Left kidney (tissue), 2 donors: ENCODE measurements around the gene FAXDC2. TPM values are rescaled to one million over a fixed set of nuclear protein-coding genes. Genes with fewer than 3 reads are reported as not detected.

Source experiments
- DNase-seq: peaks from one replicate; pipeline ENCODE4 v3.0.0-alpha.2; 2013
- polyA plus RNA-seq: library from polyadenylated mRNA; unstranded; fragments of 120-200 nt; gene quantifications from one replicate; pipeline ENCODE4 v1.2.1, GENCODE V29; 2013; ENCODE audit not compliant: insufficient read length

The FAXDC2 gene
- polyA plus RNA-seq, 1 donor: 42.6 TPM

GRCh38 chr5:154795235-154795596, 55.2 kb downstream of the FAXDC2 start:
- no peak for DNase-seq

GRCh38 chr5:154794525-154795234, 55.7 kb downstream of the FAXDC2 start:
- no peak for DNase-seq

GRCh38 chr5:154793599-154794524, 56.5 kb downstream of the FAXDC2 start:
- no peak for DNase-seq

DNA sequence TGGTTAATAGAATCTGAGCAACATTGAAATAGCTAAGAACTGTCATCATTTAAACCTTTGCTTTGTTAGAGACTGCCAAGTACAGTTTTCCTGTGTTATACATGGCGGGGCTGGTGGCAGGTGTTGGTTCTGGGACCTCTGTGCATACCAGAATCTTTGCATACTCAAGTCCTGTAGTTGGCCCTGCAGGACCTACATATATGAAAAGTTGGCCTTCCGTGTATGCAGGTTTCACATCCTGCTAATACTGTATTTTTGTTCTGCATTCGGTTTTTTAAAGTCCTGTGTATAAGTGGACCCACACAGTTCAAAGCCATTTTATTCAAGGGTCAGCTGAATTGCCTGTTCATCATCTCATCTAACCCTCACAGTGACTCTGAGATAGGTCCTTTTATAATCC, 58.9 kb downstream of the FAXDC2 start:
- DNase-seq: no peak

- no peak for DNase-seq
Measured at GRCh38 chr5:154788212-154788611, 62.2 kb downstream of the FAXDC2 start.

DNA sequence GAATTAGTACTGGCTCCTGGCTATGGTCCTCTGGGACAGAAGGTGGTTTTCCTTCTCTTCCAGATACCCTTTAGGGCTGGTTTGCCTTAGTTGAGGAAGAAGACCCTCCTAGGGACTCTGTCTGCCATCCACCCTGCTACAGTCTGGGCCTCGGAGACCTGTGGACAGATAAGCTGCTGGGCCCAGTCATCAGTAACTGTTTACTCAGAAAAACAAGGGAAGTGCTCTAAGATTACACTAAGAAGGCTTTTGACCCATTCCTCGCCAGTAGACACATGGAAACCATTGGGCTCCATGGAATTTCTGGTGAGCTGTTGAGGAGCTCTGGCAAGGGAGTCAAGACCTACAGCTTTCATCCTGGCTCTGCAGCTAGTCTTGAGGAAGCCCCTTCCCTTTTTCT, 64.0 kb downstream of the FAXDC2 start:
- DNase-seq: no peak

DNA sequence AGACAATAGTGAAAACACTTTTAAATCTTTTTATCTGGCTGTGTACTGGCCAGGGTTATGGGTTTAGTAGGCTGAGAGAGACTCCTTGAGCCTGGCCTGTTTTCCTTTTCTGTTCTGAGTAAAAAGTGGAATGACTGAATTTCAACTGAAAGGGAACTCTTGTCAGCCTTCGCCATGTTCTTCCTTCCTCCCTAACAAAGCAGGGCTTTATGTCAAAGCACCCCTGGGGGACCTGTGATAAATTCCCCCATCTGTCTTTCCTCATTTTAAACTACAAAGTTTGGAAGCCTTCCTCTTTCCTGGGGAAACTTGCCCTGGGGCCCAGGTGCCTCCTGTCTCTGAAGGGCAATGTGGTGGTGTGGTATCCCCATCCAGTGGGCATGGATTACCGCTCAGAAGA, 65.5 kb downstream of the FAXDC2 start:
- DNase-seq: no peak

DNA sequence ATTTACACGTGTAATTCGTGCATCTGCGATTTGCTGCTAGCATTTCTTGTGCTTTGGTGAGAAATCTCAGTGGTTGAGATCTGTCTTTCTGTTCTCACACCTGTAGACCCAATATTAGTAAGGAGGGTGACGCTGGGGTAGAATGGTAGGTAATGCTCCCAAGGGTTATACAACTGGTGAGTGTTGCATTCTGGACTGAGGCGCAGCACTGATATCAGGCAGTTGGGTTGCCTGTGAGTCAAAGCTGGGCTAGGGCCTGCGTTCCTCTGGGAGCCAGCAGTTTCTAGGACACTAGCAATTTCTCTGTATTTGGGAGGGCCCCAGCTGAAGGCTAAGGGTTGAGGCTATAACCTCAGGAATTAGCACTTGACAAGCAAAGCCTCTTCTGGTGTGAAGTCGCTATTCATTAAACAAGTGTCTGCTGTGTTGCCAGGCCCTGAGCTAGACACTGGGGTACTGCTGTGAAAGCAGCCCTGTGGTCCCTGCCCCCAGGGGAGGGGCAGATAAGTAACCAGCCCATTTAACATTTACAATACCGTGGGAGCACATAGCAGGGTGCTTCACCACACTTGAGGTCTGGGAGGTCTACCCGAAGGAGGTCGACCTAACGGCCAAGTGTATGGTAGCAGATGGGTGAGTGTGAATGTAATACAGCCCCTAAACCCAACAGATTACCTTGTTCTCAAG, 66.5 kb downstream of the FAXDC2 start:
- no peak for DNase-seq

GRCh38 chr5:154782812-154783592, 67.4 kb downstream of the FAXDC2 start:
- no peak for DNase-seq

GRCh38 chr5:154782326-154782725, 68.1 kb downstream of the FAXDC2 start:
- DNase-seq: no peak

GRCh38 chr5:154780128-154780527, 70.3 kb downstream of the FAXDC2 start:
- no peak for DNase-seq

- no peak for DNase-seq
Measured at GRCh38 chr5:154779105-154779504, 71.3 kb downstream of the FAXDC2 start.

DNA sequence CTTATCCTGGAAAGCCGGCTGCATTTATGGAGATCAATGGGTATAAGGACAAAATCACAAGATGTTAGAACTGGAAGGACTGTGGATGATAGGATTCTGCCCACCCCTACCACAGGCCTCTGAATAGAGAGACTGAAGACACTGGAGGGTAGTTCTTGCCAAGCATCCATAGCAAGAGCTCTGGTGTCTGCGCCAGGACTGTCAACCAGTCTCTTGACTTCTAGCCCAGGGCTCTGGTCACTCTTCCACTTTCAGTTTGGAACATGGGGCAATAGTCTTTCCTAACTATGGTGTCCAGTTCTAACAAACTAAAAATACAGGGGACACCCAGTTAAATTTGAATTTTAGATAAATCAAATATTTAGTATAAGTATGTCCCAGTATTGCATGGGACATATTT, 71.9 kb downstream of the FAXDC2 start:
- no peak for DNase-seq

DNA sequence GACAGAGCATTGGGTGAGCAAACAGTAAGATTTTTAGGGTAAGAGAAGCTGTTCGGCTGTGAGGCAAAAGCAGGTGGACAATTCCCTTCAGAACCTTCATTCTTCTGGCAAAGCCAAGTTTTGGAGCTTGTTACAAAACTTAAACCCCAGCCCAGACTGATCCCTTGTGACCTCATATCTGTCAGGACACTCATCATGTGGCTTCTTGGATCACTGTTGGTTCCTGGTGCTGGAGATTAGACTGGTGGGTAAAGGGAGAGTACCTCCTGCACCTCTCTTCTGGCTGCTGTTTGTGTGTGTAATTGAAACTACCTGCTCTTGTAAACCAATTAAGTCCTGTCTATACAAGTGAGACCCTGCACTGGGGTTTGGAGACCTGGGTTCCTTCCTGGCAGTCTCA, 74.2 kb downstream of the FAXDC2 start:
- no peak for DNase-seq

- DNase-seq: no peak
Measured at GRCh38 chr5:154773326-154773725, 77.1 kb downstream of the FAXDC2 start.

DNA sequence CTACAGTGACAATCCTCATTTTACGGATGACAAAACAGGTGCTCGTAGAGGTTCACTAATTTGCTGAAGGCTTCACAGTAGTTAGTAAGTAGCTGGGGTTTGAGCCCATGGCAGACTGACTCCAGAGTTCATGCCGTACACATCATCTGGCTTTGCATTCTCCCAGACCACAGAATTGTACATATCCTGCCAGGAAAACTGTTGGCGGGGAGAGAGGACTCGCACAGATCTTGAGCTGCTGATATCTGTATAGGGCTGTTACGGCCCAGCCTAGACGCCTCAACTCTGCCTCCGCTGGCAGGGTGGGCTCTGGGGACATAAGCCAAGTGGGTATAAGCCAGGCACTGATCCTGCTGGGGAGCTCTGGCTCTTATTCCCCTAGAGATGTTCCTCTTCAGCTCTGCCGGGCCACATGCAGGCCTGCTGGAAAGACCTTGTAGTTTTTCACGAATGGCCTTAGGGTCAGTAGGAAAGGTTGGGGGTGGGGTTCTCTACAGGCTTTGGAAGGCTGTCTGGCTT, 79.0 kb downstream of the FAXDC2 start:
- DNase-seq: no peak

DNA sequence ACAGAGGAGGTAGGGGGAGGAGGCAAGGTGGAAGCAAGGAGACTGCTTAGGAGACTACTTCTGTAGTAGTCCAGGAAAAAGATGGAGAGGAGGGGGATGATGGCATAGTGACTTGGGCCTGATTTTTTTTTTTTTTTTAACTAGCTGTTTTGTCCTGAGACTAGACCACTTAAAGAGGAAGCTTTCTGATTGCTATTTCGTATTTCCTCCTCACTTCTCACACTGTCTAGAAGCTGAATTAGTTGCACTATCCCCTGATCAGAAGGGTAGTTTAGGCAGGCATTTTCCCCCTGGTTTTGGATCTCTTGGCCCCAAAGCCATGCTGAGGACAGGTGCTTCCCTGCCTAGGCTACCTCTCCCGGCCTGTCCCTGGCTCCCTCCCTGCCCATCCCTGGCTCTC, 80.3 kb downstream of the FAXDC2 start:
- DNase-seq: no peak
